Measurements from ENCODE around the gene ACOT13.
A peak's percentile ranks its signal among the peaks of the same experiment; 100 is the strongest.
"Not testable (repeated sequence)": the region's sequence is repeated elsewhere in the genome, so short reads cannot be mapped to it uniquely, and the experiment has no call there.

Gene ACOT13

GRCh38 chr6:24666641-24667377 lies at the start of gene ACOT13, which contains the start of gene TDP2:
Gene ACOT13 (plus strand): TSS chr6:24667077. CDS start chr6:24667264, 187 bp downstream.
Gene TDP2 (minus strand): TSS chr6:24666899. CDS start chr6:24666862, 37 bp downstream.
- DNase-seq (ENCODE audit: low read depth), result peak; percentile 87

GRCh38 chr6:24619661-24620060 lies 47.2 kb upstream of the ACOT13 start:
- DNase-seq (ENCODE audit: low read depth), result no peak

- no peak for DNase-seq (ENCODE audit: low read depth)
These were observed 46.2 kb upstream of the ACOT13 start for GRCh38 chr6:24620637-24621036.

- no peak for DNase-seq (ENCODE audit: low read depth)
These were observed 45.1 kb upstream of the ACOT13 start for GRCh38 chr6:24621626-24622289.

- DNase-seq (ENCODE audit: low read depth), result no peak
These were observed 35.9 kb upstream of the ACOT13 start for GRCh38 chr6:24630856-24631505.

- DNase-seq (ENCODE audit: low read depth), result no peak
These were observed 35.2 kb upstream of the ACOT13 start for GRCh38 chr6:24631671-24632070.

GRCh38 chr6:24632573-24632972 lies 34.3 kb upstream of the ACOT13 start:
- DNase-seq (ENCODE audit: low read depth), result no peak

GRCh38 chr6:24636681-24637080 lies 30.2 kb upstream of the ACOT13 start:
- DNase-seq (ENCODE audit: low read depth), result no peak

- DNase-seq (ENCODE audit: low read depth), result no peak
These were observed 26.7 kb upstream of the ACOT13 start for GRCh38 chr6:24640166-24640565.

GRCh38 chr6:24640631-24641030 lies 26.2 kb upstream of the ACOT13 start:
- DNase-seq (ENCODE audit: low read depth), result not testable (repeated sequence)

- DNase-seq (ENCODE audit: low read depth), result no peak
These were observed 24.8 kb upstream of the ACOT13 start for GRCh38 chr6:24642061-24642460.

- no peak for DNase-seq (ENCODE audit: low read depth)
These were observed 23.0 kb upstream of the ACOT13 start for GRCh38 chr6:24643920-24644319.

GRCh38 chr6:24644377-24644776 lies 22.5 kb upstream of the ACOT13 start:
- no peak for DNase-seq (ENCODE audit: low read depth)

- peak; percentile 25 for DNase-seq (ENCODE audit: low read depth)
These were observed 20.1 kb upstream of the ACOT13 start for GRCh38 chr6:24646771-24647170.

GRCh38 chr6:24648276-24648675 lies 18.6 kb upstream of the ACOT13 start:
- no peak for DNase-seq (ENCODE audit: low read depth)

GRCh38 chr6:24649691-24650090 lies 17.2 kb upstream of the ACOT13 start:
- DNase-seq (ENCODE audit: low read depth), result no peak

GRCh38 chr6:24650365-24650764 lies 16.5 kb upstream of the ACOT13 start:
- DNase-seq (ENCODE audit: low read depth), result no peak

GRCh38 chr6:24655215-24655614 lies 11.7 kb upstream of the ACOT13 start:
- DNase-seq (ENCODE audit: low read depth), result no peak

- DNase-seq (ENCODE audit: low read depth), result peak; percentile 23
These were observed 8.0 kb upstream of the ACOT13 start for GRCh38 chr6:24658573-24659560.

GRCh38 chr6:24659561-24659960 lies 7.3 kb upstream of the ACOT13 start:
- no peak for DNase-seq (ENCODE audit: low read depth)

- no peak for DNase-seq (ENCODE audit: low read depth)
These were observed 6.8 kb upstream of the ACOT13 start for GRCh38 chr6:24660105-24660504.

- not testable (repeated sequence) for DNase-seq (ENCODE audit: low read depth)
These were observed 5.1 kb upstream of the ACOT13 start for GRCh38 chr6:24661759-24662158.
